H1 (cell line): ENCODE data around the gene POC1B. TPM values are rescaled to one million over a fixed set of nuclear protein-coding genes. Genes with fewer than 3 reads are reported as not detected.

Experiments used
- CBX8 ChIP-seq: fragments of 300-800, 300-1000 bp; sonication (generic); IDR thresholded peaks from 2 replicates; pipeline ENCODE4 v1.7.1; 2016; ENCODE audit warnings: low read depth, low read length, borderline replicate concordance
- CHD7 ChIP-seq: fragments of 300-600 bp; sonication (generic); IDR thresholded peaks from 2 replicates; pipeline ENCODE4 v1.7.1; 2012; ENCODE audit warnings: low read length, moderate library complexity, mild to moderate bottlenecking, inconsistent platforms; ENCODE audit not compliant: insufficient replicate concordance
- HDAC6 ChIP-seq: IDR thresholded peaks from one replicate; pipeline ENCODE4 v1.7.1; 2012; ENCODE audit warnings: low read depth, mild to moderate bottlenecking, inconsistent platforms, low read length, moderate library complexity
- POU5F1 ChIP-seq: IDR thresholded peaks from 2 replicates; pipeline ENCODE4 v1.6.1; 2011; ENCODE audit warnings: low read depth, mild to moderate bottlenecking, low read length, moderate library complexity
- RXRA ChIP-seq: IDR thresholded peaks from 2 replicates; pipeline ENCODE4 v1.6.1; 2011; ENCODE audit warnings: low read depth, mild to moderate bottlenecking, low read length, moderate library complexity; ENCODE audit not compliant: insufficient read depth
- SAP30 ChIP-seq: fragments of 300-600 bp; sonication (generic); IDR thresholded peaks from 2 replicates; pipeline ENCODE4 v1.7.1; 2012; ENCODE audit warnings: low read length, moderate library complexity, mild to moderate bottlenecking, inconsistent platforms; ENCODE audit not compliant: insufficient read depth, insufficient replicate concordance
- SIN3A ChIP-seq, 2 experiments: IDR thresholded peaks in 1 of 2; conservative IDR thresholded peaks in 1 of 2; 2 replicates each; pipeline ENCODE4 v1.6.1; 2011 to 2012; ENCODE audit warnings: low read length in 2 of 2, improper control_type of control experiment in 1 of 2, low read depth in 1 of 2, mild to moderate bottlenecking in 1 of 2
- SIX5 ChIP-seq: IDR thresholded peaks from 2 replicates; pipeline ENCODE4 v1.6.1; 2011; ENCODE audit warnings: mild to moderate bottlenecking, low read depth, low read length
- SP4 ChIP-seq: IDR thresholded peaks from 2 replicates; pipeline ENCODE4 v1.6.1; 2012; ENCODE audit warnings: low read length, inconsistent platforms
- USF2 ChIP-seq: IDR thresholded peaks from 2 replicates; pipeline ENCODE4 v1.6.1; 2011; ENCODE audit warnings: low read length, improper control_type of control experiment
- polyA plus RNA-seq, 7 experiments: library from polyadenylated mRNA; depleted of rRNA in 3 of 7; stranded (reverse) in 5 of 7; unstranded in 2 of 7; fragments of >200 nt in 5 of 7; fragments of 200-250 nt in 2 of 7; gene quantifications; 1 replicate in 5 of 7; 2 replicates in 1 of 7; 4 replicates in 1 of 7; pipeline versions ENCODE4 v1.2.1 to v1.2.3, GENCODE V29; 2011 to 2013; ENCODE audit warnings: missing spikeins in 2 of 7, mixed read lengths in 2 of 7
- total RNA-seq: library from RNA; stranded (reverse); fragmentation: NEBNext Ultra II Directional; extraction: Animal tissue kit (Norgen Biotek cat#: 25700); gene quantifications from 2 replicates; pipeline ENCODE4 v1.2.1, GENCODE V29; 2021

POC1B gene
- total and polyA plus RNA-seq, 2 of the 8 experiments (the other 6 are each of a cell fraction or from before 2014, with no cell fraction given) = 7.5 to 16.3 TPM

GRCh38 chr12:89412665-89413064, 113.2 kb downstream of the POC1B start (continued):
- TF ChIP-seq CHD7 (no peak), RXRA (no peak), CBX8 (no peak), POU5F1 (no peak), SIX5 (no peak), SAP30 (no peak), SP4 (no peak), HDAC6 (no peak), SIN3A (conservative IDR thresholded peaks at IDR 0.05 in 1 of 2, IDR thresholded peaks at IDR 0.05 in 1 of 2; ENCODE audit: low read depth in 1 of 2, low read length in 2 of 2) (no peak), USF2 (no peak)
